Left kidney (tissue), 2 donors: ENCODE data around the gene ASTL. TPM values are rescaled to one million over a fixed set of nuclear protein-coding genes. Genes with fewer than 3 reads are reported as not detected.
"Not testable (repeated sequence)": the region's sequence is repeated elsewhere in the genome, so short reads cannot be mapped to it uniquely, and the experiment has no call there.

ENCODE experiments used
- DNase-seq: peaks from one replicate; pipeline ENCODE4 v3.0.0-alpha.2; 2013
- polyA plus RNA-seq: library from polyadenylated mRNA; unstranded; fragments of 120-200 nt; gene quantifications from one replicate; pipeline ENCODE4 v1.2.1, GENCODE V29; 2013; ENCODE audit not compliant: insufficient read length

The ASTL gene
- polyA plus RNA-seq, 1 donor: 0.18 TPM

DNA sequence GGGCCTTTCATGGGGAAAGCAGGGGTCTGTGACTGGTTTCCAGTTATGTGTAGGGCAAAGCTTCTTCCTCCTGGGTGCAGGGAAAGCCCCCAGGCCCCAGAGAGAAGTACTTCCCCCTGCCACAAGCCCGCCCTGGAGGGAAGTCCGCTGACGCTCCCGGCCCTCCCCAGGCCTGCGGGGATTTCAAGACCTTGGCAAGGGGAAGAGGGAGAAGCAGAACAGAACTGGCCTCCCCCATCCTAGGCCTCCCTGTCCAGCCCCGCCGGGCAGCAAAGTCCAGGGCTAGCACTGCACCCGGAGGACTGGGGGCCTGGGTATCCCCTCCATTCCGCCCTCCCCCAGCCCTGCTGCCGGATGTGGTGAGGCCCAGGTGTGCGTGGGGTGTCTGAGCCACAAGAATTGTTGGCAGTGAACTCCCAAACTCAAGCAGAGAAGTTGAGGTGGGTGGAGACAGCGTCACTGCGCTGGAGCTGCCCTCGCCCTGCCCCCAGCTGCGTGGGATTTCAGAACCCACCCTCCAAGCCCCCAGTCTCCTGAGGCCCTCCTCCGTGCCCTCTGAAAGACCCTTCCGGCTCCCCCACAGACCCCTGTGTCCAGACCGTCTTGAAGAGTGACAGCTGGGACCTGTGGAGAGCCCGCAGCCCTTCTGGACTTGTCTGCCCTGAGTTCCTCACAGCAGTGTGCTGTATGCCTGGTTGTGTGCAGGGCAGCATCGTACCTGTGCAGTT is 8.0 kb upstream of the ASTL start:
- DNase-seq: no peak

DNA sequence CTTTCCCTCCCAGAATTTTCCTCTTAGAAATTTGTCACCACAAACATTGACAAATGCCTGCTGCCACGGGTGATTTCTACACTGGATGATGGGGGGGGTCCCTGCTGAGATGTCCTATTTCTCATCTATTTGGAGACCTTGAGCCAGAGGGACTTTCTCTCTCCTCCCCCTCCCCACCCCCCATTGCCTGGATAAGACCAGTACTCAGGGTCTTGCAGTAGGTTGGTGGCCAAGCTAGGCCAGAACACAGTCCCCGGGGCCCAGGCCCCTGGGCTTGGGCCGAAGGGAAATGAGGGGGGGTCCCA is 7.5 kb upstream of the ASTL start:
- no peak for DNase-seq

GRCh38 chr2:96145036-96145847 is 6.9 kb upstream of the ASTL start, which contains the start of gene DUSP2:
TSS of gene DUSP2 (minus strand) at chr2:96145440. CDS start at chr2:96145354, 86 bp downstream.
- no peak for DNase-seq

GRCh38 chr2:96144481-96145035 is 6.3 kb upstream of the ASTL start:
- no peak for DNase-seq

- no peak for DNase-seq
Observed at GRCh38 chr2:96143848-96144480, 5.7 kb upstream of the ASTL start.

DNA sequence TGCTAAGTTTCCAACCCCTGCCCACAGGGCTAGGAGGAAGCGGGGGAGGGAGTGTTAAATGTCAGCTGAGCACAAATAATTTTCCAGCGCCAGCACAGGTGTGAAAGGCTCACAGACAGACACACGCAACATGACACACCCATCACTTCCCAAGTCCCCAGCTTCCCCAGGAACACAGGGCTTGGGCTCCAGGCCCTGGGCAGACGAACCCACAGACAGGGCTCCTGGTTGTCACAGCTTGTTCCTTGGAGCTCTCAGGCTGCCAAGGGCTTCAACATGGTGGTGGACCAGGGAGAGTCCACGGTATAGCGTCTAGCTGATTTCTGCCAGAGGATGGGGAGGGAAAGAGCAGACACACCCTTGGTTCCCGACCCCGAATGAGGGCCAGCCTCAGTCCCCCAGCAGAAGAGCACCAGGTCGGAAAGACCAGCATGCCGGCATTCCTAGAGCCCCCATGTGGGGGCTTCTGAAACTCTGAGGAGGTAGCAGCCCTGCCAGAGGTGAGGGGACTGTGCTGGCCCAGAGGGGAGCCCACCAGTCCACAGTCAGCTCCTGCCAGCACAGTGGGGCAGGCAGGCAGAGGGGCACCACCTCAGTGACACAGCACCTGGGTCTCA is 5.0 kb upstream of the ASTL start:
- DNase-seq: no peak

DNA sequence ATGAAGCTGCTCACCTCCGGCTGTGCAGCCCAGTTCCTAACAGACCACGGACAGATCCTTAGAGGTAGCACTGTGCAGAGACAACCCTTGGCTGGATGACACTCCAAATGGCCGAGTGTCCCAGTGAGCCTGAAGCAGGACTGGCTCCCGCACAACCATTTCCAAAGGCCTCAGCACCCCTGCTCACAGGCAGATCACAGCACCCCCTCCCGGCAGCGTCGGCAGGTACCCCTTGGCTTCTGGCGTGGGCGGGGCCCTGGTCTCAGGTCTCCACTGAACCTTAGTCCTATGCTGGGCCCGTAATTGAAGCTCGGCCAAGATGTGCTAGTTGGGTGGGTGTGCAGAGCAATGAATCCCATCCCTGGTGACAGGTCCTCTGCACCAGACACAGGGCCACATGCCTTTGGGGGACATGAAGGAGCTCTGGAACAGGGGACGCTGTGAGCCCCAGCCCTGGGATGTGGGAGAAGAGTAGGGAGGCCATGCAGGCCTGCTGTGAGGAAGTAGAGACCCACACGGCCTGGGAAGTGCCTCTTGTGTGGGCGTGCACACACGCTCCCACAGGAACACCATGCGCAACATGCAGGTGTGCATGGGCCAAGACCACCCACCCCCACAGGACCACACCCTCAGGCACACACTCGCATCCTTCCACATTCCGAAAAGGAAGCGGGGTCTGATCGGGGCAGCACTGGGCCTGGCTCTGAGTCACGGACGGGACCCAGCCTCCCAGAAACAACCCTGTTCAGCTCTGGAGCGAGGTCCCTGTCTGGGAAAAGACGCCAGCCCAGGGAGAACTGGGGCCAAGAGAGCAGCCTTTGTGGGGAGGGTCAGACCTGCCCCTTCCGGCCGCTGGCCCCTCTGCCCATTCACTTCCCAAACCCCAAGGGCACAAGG is 4.2 kb upstream of the ASTL start:
- no peak for DNase-seq

DNA sequence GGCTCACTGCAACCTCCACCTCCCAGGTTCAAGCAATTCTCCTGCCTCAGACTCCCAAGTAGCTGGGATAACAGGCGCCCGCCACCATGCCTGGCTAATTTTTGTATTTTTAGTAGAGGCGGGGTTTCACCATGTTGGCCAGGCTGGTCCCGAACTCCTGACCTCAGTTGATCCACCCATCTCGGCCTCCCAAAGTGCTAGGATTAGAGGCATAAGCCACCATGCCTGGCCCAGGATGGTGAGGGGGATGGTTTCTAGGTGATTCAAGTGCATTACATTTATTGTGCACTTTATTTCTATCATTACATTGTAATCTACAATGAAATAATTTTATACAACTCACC is 3.3 kb upstream of the ASTL start:
- not testable (repeated sequence) for DNase-seq

DNA sequence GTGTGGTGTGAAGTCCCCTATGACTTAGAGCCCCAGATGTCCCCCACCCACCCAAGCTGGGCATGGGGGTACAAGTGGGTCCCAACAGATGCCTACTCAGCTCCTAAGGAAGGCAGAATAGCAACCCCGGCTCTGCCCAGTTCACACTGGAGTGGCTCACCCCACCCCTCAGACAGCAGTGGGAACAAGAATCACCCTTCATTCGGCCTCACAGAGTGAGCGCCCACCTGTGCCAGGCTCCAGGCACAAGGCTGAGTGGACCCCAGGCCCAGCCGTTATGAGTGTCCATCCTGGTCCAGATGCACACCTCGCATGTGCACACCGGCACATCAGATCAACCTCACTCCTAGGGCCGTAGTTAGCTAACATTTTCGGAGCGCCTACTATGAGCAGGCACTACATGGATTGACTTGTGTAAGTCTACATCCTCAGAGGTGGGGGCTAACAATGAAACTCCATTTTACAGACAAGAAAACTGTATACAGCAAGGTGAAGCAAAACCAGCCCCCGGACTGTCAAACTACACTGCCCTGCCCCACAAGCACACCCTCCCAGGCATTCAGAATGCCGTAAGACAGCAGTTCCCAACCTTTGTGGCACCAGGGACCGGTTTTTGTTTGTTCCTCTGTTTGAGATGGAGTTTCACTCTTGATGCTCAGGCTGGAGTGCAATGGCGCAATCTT is 2.8 kb upstream of the ASTL start:
- DNase-seq: no peak

GRCh38 chr2:96139181-96139758 is 968 bp upstream of the ASTL start:
- no peak for DNase-seq

DNA sequence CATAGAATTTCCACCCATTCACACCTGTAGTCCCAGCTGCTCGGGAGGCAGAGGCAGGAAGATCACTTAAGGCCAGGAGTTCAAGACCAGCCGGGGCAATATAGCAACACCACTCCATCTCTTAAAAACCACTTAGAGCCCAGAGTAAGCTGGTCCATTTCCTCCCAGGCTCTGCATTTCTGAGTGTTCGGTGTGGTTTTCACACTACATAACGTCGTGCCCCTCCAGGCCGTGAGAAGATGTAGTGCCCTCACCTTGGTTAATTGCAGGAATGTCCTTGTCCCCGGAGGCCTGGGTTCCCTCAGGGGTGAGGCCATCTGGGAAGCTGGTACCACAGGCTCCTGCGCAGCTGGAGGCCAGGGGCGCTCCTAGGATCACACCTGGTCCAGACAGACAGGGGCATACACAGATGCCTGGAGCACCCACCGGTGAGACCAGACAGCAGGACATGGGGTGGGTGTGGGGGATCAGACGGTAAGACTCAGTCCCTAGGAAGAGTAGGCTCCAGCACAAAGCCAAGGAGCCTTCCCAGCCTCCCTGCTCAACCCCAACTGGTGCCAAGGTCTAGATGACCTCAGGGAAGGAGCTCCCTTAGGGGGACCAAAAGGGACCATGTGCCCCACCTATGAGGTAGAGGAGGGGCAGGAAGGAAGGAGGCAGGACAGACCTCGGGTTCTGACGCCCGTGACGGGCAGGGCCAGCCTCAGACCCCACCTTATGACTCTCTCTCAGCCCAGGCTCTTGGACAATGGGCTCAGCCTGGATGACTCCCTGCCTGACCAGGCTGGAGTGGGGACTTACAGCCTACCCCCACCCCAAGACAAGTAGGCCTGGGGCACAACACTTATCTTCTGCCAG is 752 bp downstream of the ASTL start:
- no peak for DNase-seq

DNA sequence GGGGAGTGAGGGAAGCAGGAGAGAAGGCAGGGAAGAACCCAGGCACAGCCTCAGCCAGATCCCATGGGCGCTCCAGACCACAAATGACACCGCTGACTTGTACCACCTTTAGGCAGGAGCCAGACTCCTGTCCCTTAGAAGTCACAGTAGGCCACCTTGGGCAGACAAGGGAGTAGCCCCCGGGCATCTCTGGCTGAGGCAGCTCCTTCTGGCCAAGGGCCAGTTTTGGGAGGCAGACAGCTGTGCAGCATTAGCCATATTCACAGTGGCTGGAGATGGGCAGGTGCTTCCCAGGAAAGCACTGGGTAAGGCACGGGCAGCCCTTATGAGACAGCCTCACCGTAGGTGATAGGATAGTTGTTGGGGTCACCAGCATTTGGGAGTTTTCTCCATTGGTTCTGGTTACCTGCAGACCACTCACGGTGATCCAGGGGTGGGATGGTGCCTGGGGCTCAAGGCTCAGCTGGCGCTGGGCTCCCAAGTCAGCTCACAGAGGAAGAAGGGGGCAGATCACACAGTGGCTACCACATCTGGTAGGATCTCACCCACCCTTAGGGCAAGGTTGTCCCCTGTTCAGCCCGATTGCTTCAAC is 2.1 kb downstream of the ASTL start:
- no peak for DNase-seq

DNA sequence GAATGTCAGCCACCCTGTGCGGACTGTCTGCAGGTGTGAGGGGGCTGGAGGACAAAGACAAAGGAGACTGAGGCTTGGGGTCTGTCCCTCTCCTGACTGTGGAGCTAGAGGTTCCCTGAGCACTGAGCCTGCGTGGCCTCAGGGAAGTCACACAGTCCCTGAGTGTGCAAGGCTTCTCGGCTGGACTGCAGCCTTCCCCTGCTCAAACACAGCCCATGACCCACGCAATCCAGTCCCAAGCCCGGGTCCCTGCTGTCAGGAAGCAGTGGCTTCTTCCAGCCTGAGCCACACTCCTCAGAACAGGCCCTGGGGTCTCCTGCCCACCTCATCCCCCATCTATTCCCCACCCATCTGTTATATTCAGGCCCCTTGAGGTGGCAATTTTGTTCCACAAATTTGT is 2.7 kb downstream of the ASTL start:
- DNase-seq: no peak

GRCh38 chr2:96135171-96135570 is 3.1 kb downstream of the ASTL start:
- no peak for DNase-seq

- DNase-seq: no peak
Observed at GRCh38 chr2:96134421-96134820, 3.9 kb downstream of the ASTL start.

GRCh38 chr2:96131813-96132745 is 6.2 kb downstream of the ASTL start:
- DNase-seq: no peak

GRCh38 chr2:96131152-96131812 is 7.0 kb downstream of the ASTL start:
- no peak for DNase-seq
